Loucy (cell line): ENCODE results near the gene PHACTR2.

Source experiments
- CTCF ChIP-seq: fragments of 200-600 bp; sonication (generic); conservative IDR thresholded peaks from 2 replicates; pipeline ENCODE4 v1.5.1; 2014; ENCODE audit warnings: mild to moderate bottlenecking, antibody characterized with exemption, low read length
- EZH2phosphoT487 ChIP-seq: fragments of 200-600 bp; IDR thresholded peaks from 2 replicates; pipeline ENCODE4 v1.6.1; 2018; ENCODE audit warnings: antibody characterized with exemption, mild to moderate bottlenecking, moderate library complexity, borderline replicate concordance

GRCh38 chr6:143680141-143680540, 2.4 kb downstream of the PHACTR2 start:
- no peak for TF ChIP-seq CTCF
- no peak for TF ChIP-seq EZH2phosphoT487
